DLD1 (cell line): ENCODE measurements around the gene GPS1.

Experiments used
- in situ Hi-C: cut with HindIII; loops from 2 replicates; pipeline ENCODE4 v1.10.0; 2017; ENCODE audit warnings: low sequenced_read_pairs

GPS1 gene

DNA sequence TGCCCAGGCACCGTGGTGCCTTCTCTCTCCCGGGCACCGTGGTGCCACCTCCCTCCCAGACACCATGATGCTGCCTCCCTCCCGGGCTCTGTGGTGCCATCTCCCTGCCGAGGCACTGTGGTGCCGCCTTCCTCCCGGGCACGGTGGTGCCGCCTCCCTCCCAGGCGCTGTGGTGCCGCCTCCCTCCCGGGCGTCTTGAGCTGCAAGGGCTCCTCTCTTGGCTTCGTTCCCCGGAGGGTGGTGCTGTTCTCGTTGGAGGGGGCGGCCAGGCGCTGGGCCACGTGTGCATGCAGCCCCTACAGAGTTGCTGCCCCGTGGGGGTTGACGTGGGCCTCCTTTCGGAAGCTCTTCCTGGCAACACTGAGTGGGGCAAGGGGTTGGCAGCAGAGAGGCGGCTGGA, 37.3 kb upstream of the GPS1 start:
- in situ Hi-C loops: no loop called here

GRCh38 chr17:82014971-82015310, 36.8 kb upstream of the GPS1 start:
- in situ Hi-C loops: no loop called here

GRCh38 chr17:82015311-82015971, 36.3 kb upstream of the GPS1 start:
- in situ Hi-C loops: no loop called here

- in situ Hi-C loops: no loop called here
Measured at GRCh38 chr17:82016061-82016874, 35.4 kb upstream of the GPS1 start.

GRCh38 chr17:82016875-82017459, 34.7 kb upstream of the GPS1 start:
- in situ Hi-C loops: no loop called here

DNA sequence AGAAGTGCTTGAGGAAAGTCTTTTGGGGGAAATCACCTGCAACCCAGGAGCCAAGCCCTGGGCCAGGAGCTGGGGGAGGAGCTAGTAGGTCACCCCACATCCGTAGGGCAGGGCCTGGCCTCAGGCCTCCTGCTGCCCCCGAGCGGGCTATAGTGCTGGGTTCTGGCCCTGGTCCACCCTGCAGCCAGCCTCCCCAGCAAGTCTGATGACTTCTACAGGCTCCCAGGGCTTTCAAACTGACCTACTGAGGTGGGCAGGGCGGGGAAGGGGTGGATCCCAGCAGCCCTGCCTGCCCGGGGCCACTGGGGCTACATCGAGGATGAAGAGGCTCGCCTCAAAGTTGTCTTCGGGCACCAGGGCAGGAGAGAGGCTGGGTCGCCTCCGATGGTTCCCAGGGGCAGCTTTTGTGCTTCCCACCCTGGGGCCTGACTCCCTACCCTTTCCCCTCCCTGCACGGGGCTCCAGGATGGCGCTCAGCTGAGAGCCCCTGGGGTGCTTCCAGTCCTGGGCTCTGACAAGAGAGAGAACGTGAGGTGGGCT, 34.0 kb upstream of the GPS1 start:
- in situ Hi-C loops: no loop called here

- in situ Hi-C loops: no loop called here
Measured at GRCh38 chr17:82018152-82018988, 33.3 kb upstream of the GPS1 start.

DNA sequence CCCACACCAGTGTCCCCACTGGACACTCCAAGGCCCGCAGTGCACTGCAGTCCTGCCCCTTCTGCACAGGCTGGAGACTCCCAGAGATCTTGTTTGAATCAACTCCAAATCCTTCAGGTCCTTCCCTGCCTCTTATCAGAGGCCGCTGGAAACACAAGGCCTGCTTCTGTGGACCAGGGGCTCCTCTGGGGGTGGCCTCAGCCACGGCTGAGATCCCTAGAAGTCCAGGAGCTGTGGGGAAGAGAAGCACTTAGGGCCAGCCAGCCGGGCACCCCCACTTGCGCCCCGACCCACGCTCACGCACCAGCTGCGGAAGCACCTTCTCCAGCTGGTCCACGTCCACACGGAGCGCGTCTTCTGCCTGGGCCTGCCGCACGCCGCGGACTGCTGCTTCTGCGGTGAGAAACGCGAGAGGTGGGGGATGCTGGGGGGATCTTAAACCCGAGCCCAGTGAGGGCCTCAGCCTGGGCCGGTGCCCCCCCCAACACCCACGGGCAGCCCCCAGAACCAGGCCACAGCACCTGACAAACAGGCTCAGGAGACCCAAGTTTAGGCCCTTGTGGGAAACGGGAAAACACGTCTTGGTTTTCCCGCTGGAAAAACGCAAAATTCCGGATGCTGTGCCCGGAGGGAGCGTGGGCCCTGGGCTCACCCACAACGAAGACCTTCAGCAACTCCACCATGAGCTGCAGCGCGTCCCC, 32.6 kb upstream of the GPS1 start:
- in situ Hi-C loops: no loop called here

DNA sequence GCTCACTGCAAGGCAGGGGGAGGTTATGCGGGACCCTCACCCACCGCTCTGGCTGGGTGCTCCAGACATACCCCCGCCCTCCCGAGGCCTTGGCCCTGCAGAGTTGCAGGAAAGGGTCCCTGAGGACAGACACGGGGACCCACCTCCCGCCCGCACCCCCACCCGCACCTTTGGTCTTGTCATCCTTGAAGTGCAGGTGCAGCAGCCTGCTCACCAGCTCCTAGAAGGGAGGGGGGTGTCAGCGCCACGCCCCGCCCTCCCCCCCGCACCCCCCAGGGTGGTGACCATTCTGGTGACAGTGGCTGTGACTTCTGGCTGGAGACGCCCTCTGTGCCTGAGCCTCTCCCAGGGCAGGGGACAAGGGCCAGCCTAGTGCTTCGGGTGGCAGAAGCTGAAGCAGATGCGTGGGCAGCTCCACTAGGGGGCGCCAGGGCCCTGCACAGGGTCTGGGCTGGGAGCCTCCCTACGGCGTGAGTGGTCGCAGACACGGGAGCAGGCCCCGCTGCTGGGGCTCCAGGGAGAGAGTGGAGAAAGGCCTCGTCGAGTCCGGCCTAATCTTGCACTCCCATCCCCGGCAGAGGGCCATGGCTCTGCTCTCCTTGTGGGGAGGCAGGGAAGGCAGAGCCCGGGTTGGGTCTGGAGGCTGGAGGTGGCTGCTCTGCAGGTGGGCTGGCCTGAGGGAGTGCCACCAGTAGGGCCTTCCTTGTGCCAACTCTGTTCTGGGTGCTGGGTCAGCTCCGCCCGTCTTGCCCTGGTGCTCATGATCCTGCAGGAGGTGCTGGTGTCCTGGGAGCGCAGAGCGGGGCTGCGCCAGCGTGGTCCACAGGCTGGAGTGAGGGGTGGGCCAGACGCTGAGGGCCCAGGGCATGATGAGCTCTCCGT, 31.8 kb upstream of the GPS1 start:
- in situ Hi-C loops: no loop called here

DNA sequence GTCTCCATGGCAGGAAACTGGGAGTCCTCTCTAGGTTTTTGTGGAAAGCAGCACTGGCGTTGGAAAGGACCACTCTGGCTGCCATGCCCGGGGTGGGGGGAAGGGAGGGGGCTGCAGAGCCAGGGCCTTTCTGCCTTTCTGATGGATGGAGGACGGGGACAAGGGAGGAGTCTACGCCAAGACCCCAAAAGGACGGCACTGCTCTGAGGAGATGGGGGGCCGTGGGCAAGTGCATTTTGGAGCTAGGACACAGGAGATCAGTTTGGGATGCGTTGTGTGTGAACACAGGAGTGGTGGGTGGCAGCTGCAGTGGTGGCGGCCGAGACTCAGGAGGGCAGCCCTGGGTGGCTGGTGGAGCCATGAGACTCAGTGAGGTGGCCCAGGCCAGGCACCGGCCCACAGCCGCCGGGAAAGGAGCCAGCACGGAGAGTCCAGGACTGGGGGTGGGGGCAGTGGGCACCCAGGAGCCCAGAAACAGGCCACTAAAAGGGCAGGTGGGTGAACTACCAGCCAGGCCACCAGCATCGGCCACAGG, 31.1 kb upstream of the GPS1 start:
- in situ Hi-C loops: no loop called here

- in situ Hi-C loops: no loop called here
Measured at GRCh38 chr17:82021107-82021899, 30.4 kb upstream of the GPS1 start.

DNA sequence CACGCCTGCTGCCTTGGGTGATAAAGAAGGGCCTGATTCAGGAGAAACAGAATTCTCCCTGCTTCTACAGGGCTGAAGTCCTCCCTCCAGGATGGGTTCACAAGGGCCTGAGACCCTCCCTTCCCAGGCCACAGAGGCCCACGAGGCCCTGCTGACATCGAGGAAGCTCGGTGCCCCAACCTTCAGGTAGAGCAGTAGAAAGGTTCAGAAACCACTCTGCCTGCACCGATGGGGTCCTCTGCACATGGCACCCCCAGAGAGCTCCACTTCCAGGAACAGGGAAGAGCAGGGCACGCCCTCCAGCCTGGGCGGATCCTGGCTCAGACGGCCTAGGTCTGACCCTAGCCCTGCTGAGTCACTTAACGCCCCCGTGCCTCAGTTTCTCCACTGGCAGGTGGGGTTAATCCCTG, 29.8 kb upstream of the GPS1 start:
- in situ Hi-C loops: no loop called here

DNA sequence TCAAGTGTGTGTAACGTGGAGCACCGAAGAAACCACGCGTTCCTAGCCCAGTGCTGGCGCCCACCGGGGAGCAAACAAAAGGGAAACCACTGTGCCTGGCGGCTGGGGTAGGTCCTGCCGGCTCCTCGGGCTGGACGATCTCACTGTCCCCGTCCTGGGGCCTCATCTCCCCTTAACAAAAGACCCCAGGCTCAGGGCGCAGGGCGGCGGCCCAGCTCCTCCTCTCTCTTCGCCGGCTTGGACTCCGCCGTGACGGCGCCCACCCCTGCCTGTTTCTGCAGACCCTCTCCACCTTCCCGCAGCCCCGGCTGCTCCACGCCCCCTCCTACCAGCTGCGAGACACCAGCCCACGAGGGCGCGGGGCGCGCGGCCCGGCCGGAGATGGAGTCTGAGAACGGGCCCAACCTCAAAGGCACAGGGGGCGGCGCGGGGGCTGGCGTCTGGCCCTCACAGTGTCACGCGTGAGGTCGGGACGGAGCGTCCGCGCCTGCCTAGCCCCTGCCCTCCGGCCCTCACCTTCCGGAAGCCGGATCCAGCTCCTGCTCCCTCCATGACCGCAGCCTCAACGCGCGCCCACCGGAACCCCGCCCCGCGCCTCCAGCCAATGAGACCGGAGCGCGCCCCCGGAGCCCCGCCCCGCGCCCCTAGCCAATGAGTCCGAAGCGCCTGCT, 29.3 kb upstream of the GPS1 start, which contains the start of gene CENPX:
CENPX (minus strand) TSS at position 569 of the 671 bp plus-strand sequence; CDS start at position 552, 17 bp downstream.
- in situ Hi-C loops: no loop called here

DNA sequence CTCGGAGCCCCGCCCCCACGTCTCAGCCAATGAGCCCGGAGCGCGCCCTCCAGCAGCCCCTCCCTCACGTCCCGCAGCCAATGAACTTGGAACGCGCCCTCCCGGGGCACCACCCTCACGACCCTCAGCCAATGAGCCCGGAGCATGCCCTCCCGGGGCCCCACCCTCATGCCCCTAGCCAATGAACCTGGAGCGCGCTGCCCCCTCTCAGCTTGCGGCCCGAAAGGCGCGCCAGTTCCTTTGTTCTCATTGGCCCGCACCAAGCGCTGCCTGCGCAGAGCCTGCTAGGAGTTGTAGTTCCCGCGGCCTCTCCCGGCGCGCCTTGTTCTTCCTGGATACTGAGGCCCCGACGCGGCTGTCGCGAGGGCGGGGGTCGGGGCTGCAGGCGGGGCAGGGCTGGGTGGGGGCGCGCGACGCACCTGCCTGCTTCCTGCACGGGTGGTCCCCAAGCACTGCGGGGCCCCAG, 28.7 kb upstream of the GPS1 start, which contains the start of gene LRRC45:
LRRC45 (plus strand) TSS at position 325 of the 466 bp plus-strand sequence. CDS start 339 bp downstream, outside the sequence.
- in situ Hi-C loops: no loop called here

GRCh38 chr17:82023447-82024241, 28.1 kb upstream of the GPS1 start:
- in situ Hi-C loops: no loop called here

GRCh38 chr17:82024859-82025258, 26.8 kb upstream of the GPS1 start:
- in situ Hi-C loops: no loop called here
